Skeletal muscle satellite cell (primary cell): ENCODE measurements around the gene BOLA2. TPM values are rescaled to one million over a fixed set of nuclear protein-coding genes. Genes with fewer than 3 reads are reported as not detected.
"Not testable (repeated sequence)": the region's sequence is repeated elsewhere in the genome, so short reads cannot be mapped to it uniquely, and the experiment has no call there.

Experiments used
- H3K27me3 ChIP-seq: 2 replicates; pipeline ENCODE4 v1.7.0; 2013; ENCODE audit warnings: low read length; ENCODE audit not compliant: control insufficient read depth, insufficient read depth
- H3K36me3 ChIP-seq: 2 replicates; pipeline ENCODE4 v1.7.0; 2013; ENCODE audit warnings: mild to moderate bottlenecking, control low read depth, low read length; ENCODE audit not compliant: insufficient read depth
- H3K4me1 ChIP-seq: 2 replicates; pipeline ENCODE4 v1.7.0; 2013; ENCODE audit warnings: low read length; ENCODE audit not compliant: control insufficient read depth, insufficient read depth
- H3K4me2 ChIP-seq: 2 replicates; pipeline ENCODE4 v1.7.0; 2013; ENCODE audit warnings: mild to moderate bottlenecking, low read length
- H3K4me3 ChIP-seq: 2 replicates; pipeline ENCODE4 v1.7.0; 2013; ENCODE audit warnings: low read length
- H3K9ac ChIP-seq: 2 replicates; pipeline ENCODE4 v1.7.0; 2013; ENCODE audit warnings: mild to moderate bottlenecking, low read depth, low read length, moderate library complexity
- H3K9me3 ChIP-seq: replicated peaks from 2 replicates; pipeline ENCODE4 v1.7.0; 2013; ENCODE audit warnings: mild to moderate bottlenecking, control low read depth, low read length
- small RNA-seq: library from RNA; depleted of rRNA; stranded (forward); fragments of <200 nt; gene quantifications from one replicate; pipeline ENCODE3, GENCODE V24; 2012

Gene BOLA2

DNA sequence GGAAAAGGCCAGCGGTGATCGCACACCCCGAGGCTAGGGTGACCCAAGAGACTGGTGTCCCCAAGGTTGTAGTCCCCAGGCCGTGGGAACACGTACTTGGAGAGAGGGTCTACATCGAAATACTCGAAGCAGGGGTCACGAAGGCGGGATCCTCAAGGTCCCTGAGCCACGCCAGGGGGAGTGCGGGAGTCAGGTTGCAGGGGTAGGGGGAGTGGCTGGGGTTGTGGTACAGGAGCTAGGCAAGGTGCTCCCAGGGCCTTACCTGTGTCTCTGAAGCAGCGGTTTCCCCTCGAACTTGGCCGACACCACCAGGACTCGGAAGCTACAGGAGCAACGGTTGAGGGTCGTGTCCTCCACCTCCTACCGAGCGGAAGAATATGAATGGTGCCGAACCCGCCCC is 397 bp downstream of the BOLA2 start:
- not testable (repeated sequence) for H3K36me3 ChIP-seq, H3K4me1 ChIP-seq, H3K4me3 ChIP-seq, H3K9me3 ChIP-seq, H3K27me3 ChIP-seq, H3K4me2 ChIP-seq, H3K9ac ChIP-seq

DNA sequence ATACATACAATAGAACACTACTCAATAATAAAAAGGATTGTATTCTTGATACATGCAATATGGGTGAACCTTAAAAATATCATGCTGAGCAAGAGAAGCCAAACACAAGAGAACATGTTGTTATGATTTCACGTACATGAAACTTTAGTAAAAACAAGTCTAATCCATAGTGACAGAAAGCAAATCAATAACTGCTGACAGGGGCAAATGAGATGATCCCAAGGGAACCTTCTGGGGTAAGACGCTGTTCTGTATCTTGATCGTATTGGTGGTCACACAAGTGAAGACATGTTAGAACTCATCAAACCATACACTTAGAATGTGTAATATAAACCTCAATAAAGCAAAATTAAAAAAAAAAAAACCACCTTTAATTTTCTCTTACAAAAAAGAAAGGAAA is 28.8 kb downstream of the BOLA2 start:
- not testable (repeated sequence) for H3K36me3 ChIP-seq, H3K4me1 ChIP-seq, H3K4me3 ChIP-seq, H3K9me3 ChIP-seq, H3K9ac ChIP-seq, H3K27me3 ChIP-seq, H3K4me2 ChIP-seq

DNA sequence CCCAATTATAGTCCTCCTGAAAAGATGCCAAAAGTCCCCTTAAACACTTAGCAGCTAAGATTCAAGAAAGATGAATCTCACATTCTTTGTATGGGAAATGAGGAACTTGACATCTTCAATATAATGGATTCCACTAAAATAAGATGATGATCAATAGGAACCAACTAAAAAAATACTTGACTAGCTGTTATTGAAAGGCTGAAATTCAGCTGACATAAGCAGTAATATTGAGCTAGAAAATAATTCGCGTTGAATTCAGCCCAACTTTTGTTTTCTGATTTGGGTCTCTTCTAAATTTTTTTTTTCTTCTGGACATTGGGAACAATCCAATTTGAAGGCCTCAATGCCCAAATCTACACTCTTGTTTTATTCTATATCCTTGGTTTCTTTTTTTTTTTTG is 30.6 kb downstream of the BOLA2 start:
- not testable (repeated sequence) for H3K27me3 ChIP-seq

DNA sequence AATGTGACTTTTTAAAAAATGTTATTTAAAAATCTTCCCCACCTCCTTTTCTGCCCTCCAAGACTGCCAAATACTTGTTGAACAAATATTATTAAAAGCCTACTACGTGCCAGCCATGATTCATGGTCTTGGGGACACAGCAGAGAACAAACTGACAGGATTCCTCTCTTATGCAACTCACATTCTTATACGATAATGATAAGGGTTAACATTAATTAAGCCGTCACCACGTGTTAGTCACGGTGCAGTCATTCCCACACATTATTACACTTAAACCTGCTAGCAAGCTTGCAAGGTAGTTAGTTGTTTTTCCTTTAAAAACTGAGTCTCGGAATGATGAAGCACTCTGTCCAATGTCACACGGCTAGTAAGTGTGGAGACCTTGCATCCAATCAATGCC is 48.9 kb downstream of the BOLA2 start:
- H3K4me2 ChIP-seq, H3K4me1 ChIP-seq, H3K36me3 ChIP-seq, H3K9ac ChIP-seq, H3K4me3 ChIP-seq, H3K27me3 ChIP-seq, H3K9me3 ChIP-seq: not testable (repeated sequence)

More for the DNA sequence above, 30.6 kb downstream of the BOLA2 start:
- not testable (repeated sequence) for H3K9me3 ChIP-seq, H3K4me2 ChIP-seq, H3K36me3 ChIP-seq, H3K4me3 ChIP-seq, H3K4me1 ChIP-seq, H3K9ac ChIP-seq

Small RNA genes lying within 50 kb of the gene (small RNA-seq; reads per million reads assigned to genes)
- not detected for gene AC133555.2
